Measurements from ENCODE around the gene LIFR. TPM values are rescaled to one million over a fixed set of nuclear protein-coding genes. Genes with fewer than 3 reads are reported as not detected.

The LIFR gene
- total RNA-seq, 1 donor from 2014 or later, result 116 TPM

DNA sequence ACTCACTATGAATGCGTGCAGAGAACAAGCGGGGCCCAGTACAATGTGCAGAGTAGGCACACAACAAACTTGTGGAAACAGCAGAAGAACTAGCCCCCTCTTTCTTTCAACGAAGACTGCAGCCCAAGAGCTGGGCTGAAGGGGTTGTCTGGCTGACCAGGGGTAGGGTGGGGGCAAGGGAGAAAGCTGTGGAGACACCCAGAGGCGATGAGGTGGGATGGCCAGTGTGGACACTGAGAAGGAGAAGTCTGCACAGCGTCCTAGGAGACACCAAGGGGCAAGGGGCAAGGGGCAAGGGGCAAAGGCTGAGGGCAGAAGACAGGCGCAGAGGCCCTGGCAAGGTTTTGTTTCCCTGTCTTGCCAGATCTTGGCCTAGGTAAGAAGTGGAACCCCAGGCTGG lies 62.3 kb downstream of the LIFR start:
- TF ChIP-seq, protein P1, sequence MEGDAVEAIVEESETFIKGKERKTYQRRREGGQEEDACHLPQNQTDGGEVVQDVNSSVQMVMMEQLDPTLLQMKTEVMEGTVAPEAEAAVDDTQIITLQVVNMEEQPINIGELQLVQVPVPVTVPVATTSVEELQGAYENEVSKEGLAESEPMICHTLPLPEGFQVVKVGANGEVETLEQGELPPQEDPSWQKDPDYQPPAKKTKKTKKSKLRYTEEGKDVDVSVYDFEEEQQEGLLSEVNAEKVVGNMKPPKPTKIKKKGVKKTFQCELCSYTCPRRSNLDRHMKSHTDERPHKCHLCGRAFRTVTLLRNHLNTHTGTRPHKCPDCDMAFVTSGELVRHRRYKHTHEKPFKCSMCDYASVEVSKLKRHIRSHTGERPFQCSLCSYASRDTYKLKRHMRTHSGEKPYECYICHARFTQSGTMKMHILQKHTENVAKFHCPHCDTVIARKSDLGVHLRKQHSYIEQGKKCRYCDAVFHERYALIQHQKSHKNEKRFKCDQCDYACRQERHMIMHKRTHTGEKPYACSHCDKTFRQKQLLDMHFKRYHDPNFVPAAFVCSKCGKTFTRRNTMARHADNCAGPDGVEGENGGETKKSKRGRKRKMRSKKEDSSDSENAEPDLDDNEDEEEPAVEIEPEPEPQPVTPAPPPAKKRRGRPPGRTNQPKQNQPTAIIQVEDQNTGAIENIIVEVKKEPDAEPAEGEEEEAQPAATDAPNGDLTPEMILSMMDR (IDR thresholded peaks at IDR 0.05), result no peak
- Histone ChIP-seq H3K9me3 (no peaks in the 10 kb centered on the region), H3K4me1 (no peaks in the 10 kb centered on the region), H3K27ac (no peak overlapping the region), H3K4me3 (no peak overlapping the region), H3K27me3 (no peaks in the 10 kb centered on the region), H3K36me3 (peaks cover 34 to 49% of the 10 kb centered on the region in 2 donors)
- DNase-seq (ENCODE audit: low spot score in 2 of 2), result no peak
- intact Hi-C loops (cut with DNase I), result no loop called here

DNA sequence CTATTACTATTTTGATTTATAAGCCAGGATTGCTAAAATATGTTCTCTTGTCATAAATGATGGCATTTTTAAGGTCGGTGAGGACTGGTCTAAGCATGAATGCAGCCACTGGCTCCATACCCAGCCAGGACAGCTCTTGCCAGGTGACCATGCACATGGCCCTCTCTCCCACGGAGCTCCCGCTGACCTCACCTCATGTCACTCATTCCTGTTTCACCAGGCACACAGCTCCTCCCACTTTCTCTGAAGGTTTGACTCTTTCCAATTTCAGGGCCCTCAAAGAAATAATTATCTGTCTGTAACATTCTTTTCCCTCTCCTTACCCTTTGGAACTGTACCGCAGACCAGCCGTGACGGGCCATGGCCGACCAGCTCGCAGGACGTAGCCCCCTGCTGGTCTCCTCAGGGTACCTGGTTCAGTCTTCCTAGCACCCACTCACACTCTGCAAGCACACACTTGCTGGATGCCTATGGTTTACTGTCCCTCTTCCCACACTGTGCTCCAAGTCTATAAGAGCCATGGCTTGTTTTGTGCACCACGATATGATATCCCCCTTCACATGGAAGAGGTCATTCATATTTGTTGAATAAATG lies 72.5 kb downstream of the LIFR start:
- Histone ChIP-seq H3K27me3 (no peaks in the 10 kb centered on the region), H3K9me3 (no peaks in the 10 kb centered on the region), H3K4me3 (no peak overlapping the region), H3K36me3 (peaks cover 21 to 65% of the 10 kb centered on the region in 2 donors), H3K27ac (no peak overlapping the region), H3K4me1 (no peaks in the 10 kb centered on the region)
- intact Hi-C loops (cut with DNase I), result no loop called here
- DNase-seq (ENCODE audit: low spot score in 2 of 2), result no peak
- TF ChIP-seq, protein P1 (IDR thresholded peaks at IDR 0.05), result no peak

DNA sequence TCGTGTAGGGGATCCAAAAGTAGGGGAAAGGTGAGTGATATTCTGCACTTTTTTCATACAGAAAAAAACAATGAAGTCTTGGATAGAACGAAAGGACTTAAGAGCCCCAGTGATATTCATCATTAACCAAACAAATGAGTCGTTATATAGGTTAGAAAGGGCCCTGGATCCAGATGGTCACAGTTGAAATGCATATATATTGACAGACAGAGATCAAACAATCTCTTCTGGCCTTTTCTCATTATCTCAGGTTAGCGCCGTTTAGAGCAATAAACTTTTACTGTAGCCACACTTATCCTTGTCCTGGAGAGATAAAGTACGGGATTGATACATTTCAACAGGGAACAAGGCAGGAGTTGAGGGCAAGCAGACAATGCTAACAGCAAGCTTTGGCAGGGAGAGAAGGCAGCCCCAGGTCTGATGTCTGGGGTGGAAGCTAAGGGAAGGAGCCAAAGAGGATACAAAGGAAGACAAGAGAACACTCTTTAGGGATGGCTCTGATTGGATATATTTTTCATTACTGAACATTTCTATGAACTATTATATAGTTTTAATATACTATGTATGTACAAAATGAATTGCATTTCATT lies 77.0 kb downstream of the LIFR start:
- TF ChIP-seq, protein P1 (IDR thresholded peaks at IDR 0.05), result no peak
- no peak for DNase-seq (ENCODE audit: low spot score in 2 of 2)
- H3K27ac ChIP-seq, result no peak overlapping the region
- no peaks in the 10 kb centered on the region for H3K4me1 ChIP-seq
- H3K9me3 ChIP-seq, result no peaks in the 10 kb centered on the region
- no peaks in the 10 kb centered on the region for H3K27me3 ChIP-seq
- intact Hi-C loops (cut with DNase I), result no loop called here
- peaks cover 10 to 26% of the 10 kb centered on the region in 2 donors for H3K36me3 ChIP-seq
- H3K4me3 ChIP-seq, result no peak overlapping the region

DNA sequence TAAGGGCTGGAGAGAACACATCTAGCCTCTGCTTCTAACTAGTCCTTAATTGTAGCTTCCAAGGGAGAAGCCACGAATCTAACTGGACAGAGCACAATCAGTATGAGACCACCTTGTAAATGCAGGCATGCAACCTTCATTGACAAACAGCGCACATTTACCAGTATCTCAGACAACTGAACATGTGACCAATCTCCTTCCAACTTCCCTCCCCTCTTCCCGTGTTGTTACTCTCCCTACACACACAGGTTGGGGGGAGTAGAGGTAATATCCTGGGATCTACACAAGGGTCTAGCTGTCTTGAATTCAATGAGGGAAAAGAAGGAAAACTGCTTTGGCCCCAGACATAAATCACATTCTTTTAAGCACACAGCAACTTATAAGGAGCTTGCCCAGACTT lies 77.6 kb downstream of the LIFR start:
- no peak for DNase-seq (ENCODE audit: low spot score in 2 of 2)
- no peak overlapping the region for H3K4me3 ChIP-seq
- H3K36me3 ChIP-seq, result peaks cover 10 to 21% of the 10 kb centered on the region in 2 donors
- intact Hi-C loops (cut with DNase I), result no loop called here
- no peak overlapping the region for H3K27ac ChIP-seq
- H3K27me3 ChIP-seq, result no peaks in the 10 kb centered on the region
- H3K4me1 ChIP-seq, result no peaks in the 10 kb centered on the region
- H3K9me3 ChIP-seq, result no peaks in the 10 kb centered on the region
- TF ChIP-seq, protein P1 (IDR thresholded peaks at IDR 0.05), result no peak

DNA sequence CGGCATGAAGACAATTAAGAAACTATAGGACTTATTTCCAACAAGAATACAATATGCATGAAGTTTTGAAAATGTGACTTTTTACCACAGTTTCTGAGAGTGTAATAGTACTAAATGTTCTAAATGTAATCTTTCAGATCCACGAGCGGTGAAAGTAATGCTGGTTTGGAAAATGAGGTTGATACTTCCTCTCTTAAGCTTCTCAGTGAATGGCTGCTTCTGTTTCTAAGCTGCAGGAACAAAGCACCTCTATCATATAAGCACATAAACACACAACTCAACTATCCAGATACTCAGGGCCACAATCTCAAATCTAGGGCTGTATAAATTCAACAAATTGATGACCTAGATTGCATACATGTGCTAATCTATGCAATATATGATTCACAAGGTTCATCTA lies 78.3 kb downstream of the LIFR start:
- Histone ChIP-seq H3K27ac (no peak overlapping the region), H3K36me3 (peaks cover 7 to 21% of the 10 kb centered on the region in 2 donors), H3K9me3 (no peaks in the 10 kb centered on the region), H3K4me3 (no peak overlapping the region), H3K4me1 (no peaks in the 10 kb centered on the region), H3K27me3 (no peaks in the 10 kb centered on the region)
- intact Hi-C loops (cut with DNase I), result no loop called here
- TF ChIP-seq, protein P1 (IDR thresholded peaks at IDR 0.05), result no peak
- DNase-seq (ENCODE audit: low spot score in 2 of 2), result no peak
